HG02884 (cell line): Measurements from ENCODE around the gene CEACAM3.

Source experiments
- ATAC-seq: cut with Tn5 transposase; IDR thresholded peaks from one replicate; pipeline ENCODE4 v1.9.1; 2021; ENCODE audit warnings: mild to moderate bottlenecking, moderate library complexity; ENCODE audit not compliant: unreplicated experiment

The CEACAM3 gene

DNA sequence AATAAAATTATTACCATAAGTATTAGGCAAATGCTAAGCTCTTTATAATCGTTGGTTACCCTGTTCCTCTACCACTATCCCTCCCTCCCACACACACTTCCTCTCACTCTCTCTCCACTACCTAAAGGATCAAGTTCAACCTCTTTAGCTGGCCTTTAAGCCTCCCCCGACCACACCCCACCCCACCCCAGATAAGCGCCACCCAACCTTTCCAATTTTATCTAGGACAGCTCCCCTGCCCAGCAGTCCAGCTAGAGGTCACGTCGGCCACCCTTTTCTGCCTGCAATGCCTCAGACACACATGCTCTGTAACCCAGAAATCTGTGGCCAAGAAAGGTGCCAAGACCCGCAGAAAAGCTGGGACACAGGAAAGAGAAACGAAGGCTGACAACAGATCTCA is 47.0 kb downstream of the CEACAM3 start:
- no peak for ATAC-seq

DNA sequence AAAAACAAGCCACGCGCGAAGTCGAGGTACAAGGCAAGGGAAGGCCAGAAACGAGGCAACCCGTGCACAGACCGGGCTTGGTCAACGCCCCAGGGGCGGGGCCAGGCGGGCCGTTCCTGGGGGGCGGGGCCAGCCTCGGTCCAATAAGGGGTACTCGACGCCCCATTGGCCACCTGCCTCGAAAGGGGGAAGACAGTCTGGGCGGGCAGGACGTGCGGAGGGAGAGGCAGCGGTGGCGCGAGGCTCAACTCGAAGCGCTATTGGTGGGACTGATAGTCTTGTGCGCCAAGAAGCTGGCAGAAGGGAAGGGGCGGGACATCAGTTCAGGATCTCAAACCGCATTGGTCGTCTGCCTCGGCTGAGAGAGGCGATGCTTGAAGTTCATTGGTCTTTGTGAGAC is 48.2 kb downstream of the CEACAM3 start, which contains the start of gene LYPD4:
LYPD4 (minus strand) TSS at position 83 of the 400 bp plus-strand sequence. CDS start 5,398 bp downstream, outside the sequence.
- no peak for ATAC-seq

DNA sequence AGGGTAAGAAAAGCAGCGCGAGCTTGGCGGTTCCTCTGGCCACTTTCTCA is 48.4 kb downstream of the CEACAM3 start, which contains the start of gene DMRTC2:
DMRTC2 (plus strand) TSS at position 42 of the 50 bp plus-strand sequence. CDS start 2,387 bp downstream, outside the sequence.
- ATAC-seq = no peak

DNA sequence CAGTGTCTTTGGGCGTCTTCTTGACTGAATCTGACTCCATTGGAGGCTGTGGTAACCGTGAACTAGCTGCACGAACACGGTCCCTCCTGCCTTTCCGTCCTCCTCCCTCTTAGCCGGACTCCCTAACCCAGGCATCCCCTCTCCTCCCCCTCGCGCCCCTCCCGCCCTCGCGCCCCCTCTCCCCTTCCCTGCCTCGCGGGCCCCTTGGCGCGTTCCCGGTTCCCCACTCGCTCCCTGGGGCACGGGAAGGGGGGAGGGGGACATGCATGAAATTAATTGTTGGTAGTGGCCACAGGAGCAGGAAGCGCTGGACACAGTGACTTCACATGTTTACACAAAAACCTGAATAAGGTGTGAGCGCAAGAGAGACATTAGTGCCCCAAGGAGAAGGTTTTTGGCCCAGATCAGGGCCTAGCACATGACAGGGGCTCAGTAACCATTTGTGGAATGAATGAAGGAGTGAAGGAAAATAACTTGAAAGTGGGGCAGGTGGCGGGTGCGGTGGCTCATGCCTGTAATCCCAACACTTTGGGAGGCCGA is 48.7 kb downstream of the CEACAM3 start:
- no peak for ATAC-seq

DNA sequence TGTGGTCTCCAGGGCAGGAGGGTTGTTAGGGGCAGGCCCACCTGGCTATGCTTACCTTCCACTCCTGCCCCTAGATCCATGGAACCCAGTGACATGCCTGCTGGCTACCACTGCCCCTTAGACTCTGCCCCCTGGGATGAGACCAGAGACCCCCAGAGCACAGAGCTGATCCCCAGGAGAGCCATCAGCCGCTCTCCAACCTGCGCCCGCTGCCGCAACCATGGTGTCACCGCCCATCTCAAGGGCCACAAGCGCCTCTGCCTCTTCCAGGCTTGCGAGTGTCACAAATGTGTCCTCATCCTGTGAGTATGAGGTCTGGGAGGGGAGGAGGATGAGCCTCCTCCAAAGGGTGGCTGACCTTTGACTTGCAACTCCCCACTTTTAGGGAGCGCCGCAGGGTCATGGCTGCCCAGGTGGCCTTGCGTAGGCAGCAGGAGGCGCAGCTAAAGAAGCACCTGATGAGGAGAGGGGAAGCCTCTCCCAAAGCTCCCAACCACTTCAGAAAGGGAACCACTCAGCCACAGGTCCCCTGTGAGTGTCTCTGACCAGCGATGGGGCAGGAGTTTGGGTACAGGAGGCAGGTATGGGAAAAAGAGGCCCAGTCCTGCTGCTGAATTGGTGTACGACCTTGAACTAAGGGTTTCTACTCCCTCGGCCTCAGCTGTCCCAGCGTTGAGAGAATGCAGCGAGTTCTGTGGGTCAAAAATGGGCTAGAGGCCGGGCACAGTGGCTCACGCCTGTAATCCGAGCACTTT is 51.1 kb downstream of the CEACAM3 start:
- no peak for ATAC-seq

DNA sequence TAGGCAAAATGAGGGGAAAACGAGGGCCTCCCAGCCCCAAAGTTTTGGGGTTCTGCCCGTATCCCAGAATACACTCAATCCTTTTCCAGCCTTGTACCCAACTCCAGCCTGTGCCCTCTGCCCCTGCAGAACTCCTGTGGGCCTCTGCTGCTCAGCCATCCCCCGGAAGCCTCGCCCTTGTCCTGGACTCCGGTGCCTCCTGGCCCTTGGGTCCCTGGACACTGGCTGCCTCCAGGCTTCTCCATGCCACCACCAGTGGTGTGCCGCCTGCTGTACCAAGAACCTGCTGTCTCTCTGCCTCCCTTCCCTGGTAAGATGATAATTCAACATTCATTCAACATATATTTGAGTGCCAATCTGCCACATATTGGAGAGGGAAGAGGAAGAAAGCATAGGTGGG is 52.3 kb downstream of the CEACAM3 start:
- ATAC-seq = no peak

DNA sequence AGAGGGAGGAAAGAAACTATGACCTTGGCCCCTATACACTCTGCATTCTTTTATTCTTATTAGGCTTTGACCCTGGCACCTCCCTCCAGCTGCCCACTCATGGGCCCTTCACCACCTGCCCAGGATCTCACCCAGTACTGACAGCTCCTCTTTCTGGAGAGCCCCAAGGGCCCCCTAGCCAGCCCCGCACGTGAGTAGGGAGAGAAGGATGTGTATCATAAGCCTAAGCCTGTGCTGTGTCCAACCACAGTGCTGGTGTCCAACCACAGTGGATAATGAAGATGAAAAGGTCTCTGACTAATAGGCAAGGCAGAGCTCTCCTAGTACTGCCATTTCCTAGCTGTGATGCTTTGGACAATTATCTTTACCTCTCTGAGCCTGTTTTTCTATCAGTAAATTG is 52.7 kb downstream of the CEACAM3 start:
- no peak for ATAC-seq

DNA sequence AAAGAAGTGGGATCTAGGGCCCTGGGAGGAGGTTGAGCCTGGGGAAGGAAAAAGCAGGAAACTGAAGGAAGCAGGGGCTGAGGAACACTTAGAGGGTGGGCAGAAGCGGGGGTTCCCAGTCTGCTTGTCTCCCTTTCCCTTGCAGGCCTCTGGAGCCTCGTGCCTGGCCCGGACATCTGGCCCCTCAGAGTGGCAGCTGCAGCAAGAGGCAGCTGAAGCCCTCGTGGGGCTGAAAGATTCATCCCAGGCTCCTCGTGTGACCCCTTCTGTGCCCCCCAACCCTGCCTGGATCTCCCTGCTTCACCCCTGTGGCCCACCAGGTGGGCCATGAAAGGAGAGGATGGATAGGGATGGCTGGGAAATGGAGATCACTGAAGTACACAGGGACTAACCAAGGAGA is 54.0 kb downstream of the CEACAM3 start:
- ATAC-seq = no peak

DNA sequence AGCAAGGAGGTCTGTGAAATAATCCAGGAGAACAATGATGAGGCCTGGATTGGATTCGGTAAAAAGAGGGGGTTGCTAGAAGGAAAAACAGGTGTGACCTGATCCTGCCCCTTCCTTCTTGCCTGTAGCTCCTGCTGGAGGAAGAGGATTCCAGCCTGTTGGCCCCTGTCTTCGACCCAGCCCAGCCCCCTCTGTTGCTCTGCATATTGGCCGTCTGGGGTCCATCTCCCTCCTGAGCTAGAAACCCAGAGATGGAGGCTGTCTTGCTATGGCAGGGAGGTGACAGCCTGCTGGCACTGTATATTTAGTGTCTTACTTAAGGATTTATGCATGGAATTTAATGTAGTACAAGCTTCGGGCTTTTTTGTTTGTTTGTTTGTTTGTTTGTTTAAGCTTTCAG is 55.1 kb downstream of the CEACAM3 start:
- no peak for ATAC-seq

DNA sequence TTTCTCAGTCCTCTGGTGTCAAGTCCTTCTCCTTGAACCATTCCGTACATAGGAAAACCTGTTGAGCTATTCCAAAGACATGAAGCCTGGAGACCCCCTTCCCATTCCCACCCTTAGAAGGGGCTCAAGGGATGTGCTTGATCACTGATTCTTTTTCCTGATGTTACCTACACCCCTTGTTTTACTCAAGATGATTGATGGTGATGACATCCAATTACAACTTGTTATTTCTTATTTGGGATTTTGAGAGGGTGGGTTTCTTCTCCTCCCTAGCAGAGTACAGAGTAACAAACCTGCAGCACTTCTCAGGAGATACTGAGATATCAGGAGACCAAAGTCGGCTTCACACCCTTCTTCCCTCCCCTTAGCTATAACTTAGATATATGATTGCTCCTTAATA is 57.0 kb downstream of the CEACAM3 start:
- no peak for ATAC-seq

DNA sequence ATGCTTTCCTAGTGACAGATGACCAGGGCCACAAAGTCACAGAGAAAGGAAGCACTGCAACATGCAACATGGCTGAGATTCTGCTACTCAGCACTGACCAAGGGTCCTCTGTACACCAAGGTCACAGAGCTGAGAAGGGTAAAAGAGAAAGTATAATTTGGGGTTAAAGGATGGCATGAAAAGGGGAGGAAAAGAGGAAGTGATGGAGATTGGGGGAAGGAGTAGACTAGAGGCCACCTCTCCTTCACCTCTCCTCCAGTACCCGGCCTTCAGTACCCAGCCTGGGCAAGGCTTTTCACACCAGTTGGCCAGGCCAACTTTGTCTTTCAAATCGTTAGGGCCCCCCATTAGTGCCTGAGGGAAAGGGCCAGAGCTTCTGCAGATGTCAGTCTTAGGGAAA is 57.4 kb downstream of the CEACAM3 start:
- ATAC-seq = no peak

DNA sequence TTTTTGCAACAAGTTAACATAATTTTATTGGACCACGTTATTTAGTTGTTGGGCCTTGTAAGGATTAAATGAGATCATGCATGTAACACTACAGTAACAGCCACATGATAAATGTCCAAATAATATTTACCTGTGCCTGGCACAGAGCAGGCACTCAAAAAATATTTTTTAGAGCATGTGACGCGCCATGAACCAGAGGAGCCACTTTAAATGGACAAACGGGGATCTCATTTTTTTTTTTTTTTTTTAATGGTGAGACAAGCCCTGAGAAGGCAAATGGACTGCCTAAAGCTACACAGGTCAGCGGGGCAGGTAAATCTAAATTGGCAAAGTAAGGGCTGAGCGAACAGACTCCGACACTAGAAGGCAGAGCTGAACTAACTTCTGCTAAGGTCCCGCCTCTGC is 62.8 kb downstream of the CEACAM3 start:
- no peak for ATAC-seq

DNA sequence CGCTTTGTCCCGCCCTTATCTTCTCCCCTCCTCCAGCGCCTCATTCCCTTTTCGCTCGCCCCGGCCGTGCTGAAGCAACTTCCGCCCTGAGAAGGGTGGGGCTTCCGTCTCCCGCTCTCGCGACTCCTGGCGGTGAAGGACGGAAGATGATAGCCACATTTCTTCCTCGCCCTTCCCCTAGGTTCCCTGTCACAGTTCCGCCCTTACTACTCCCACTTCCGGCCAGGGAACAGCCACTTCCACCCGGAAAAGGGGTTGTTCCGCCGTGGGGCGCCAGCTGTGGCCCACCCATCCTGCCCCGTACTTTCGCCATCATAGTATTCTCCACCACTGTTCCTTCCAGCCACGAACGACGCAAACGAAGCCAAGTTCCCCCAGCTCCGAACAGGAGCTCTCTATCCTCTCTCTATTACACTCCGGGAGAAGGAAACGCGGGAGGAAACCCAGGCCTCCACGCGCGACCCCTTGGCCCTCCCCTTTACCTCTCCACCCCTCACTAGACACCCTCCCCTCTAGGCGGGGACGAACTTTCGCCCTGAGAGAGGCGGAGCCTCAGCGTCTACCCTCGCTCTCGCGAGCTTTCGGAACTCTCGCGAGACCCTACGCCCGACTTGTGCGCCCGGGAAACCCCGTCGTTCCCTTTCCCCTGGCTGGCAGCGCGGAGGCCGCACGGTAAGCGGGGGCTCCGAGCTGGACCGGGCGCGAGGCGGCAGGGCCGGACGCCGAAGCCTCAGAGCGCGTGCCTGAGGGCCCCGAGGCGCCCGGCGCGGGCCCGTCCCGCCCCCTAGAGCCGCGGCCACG is 63.4 kb downstream of the CEACAM3 start, which contains the start of gene RPS19:
RPS19 (plus strand) TSS at position 638 of the 801 bp plus-strand sequence. CDS start 520 bp downstream, outside the sequence.
- peak; percentile 68 for ATAC-seq

DNA sequence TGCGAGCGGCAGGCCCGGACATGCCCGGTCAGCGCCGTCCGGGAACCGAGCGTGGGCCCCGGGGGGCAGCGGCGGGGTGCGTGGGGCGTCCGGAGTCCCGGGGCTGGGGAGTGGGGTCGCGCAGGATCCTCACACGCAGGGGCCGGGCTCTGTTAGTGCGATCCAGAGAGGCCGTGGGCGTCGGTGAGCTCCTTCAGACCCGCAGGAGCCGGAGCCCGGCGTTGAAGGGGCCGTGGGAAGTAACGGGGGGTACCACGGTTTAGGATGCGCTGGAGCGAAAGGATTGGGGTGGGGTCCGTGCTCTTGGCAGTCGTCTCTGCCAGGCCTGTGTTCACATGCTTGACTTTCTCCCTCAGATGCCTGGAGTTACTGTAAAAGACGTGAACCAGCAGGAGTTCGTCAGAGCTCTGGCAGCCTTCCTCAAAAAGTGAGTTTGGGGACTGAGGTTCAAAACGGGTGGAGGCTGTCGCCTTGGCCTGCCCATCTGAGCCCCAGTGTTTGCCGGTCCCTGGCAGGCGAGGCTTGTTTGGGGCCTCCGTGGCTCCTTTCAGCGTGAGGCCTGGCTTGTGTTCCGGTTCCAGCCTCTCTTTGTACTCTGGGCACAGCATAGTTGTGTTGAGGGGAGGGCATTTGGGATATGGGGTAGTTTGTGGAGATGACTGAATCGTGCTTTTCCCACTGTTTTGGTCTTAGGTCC is 64.2 kb downstream of the CEACAM3 start:
- no peak for ATAC-seq
